GM06990 (cell line): ENCODE data around the gene PNPLA7.

Experiments
- DNase-seq: peaks from one replicate; pipeline ENCODE4 v3.0.0-alpha.2; 2011; ENCODE audit not compliant: insufficient read length; ENCODE audit errors: extremely low read depth
- H3K27me3 ChIP-seq: replicated peaks from 2 replicates; pipeline ENCODE4 v1.6.0; 2011; ENCODE audit warnings: low read length; ENCODE audit not compliant: control insufficient read depth, insufficient read depth
- H3K36me3 ChIP-seq: 2 replicates; pipeline ENCODE4 v1.5.1; 2011; ENCODE audit warnings: low read length; ENCODE audit not compliant: control insufficient read depth, insufficient read depth
- H3K4me3 ChIP-seq: replicated peaks from 2 replicates; pipeline ENCODE4 v1.5.1; 2011; ENCODE audit warnings: low read depth, mild to moderate bottlenecking, control low read depth, low read length
- CTCF ChIP-seq: IDR thresholded peaks from 2 replicates; pipeline ENCODE4 v1.5.1; 2011; ENCODE audit warnings: low read length, control low read depth, mild to moderate bottlenecking, inconsistent platforms; ENCODE audit not compliant: insufficient read depth, poor library complexity, severe bottlenecking

The PNPLA7 gene

DNA sequence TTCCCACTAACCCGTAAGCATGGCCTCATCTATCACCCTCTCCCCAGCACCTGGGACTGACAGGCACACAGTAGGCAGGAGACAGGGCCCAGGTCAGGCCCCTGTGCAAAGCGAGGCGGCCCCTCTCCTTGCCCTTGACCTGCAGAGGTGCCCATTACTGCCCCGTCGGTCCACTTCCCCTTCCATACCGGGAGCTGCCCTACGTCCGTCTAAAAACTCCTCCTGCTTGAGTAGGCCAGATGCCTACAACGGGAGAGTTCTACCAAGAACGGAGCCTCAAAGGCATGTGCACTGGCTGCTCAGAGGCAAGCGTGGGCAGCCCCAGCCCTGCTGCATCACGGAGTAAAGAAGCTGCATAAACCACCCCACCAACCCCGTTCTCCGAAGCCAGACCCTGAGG, 33.1 kb upstream of the PNPLA7 start:
- H3K27me3 ChIP-seq: no peaks in the 10 kb centered on the region
- peaks cover 25% of the 10 kb centered on the region for H3K36me3 ChIP-seq
- no peak overlapping the region for H3K4me3 ChIP-seq
- TF ChIP-seq CTCF: no peak
- DNase-seq: no peak

GRCh38 chr9:137582286-137582860, 32.2 kb upstream of the PNPLA7 start:
- Histone ChIP-seq H3K36me3 (peaks cover 20% of the 10 kb centered on the region), H3K4me3 (no peak overlapping the region)

DNA sequence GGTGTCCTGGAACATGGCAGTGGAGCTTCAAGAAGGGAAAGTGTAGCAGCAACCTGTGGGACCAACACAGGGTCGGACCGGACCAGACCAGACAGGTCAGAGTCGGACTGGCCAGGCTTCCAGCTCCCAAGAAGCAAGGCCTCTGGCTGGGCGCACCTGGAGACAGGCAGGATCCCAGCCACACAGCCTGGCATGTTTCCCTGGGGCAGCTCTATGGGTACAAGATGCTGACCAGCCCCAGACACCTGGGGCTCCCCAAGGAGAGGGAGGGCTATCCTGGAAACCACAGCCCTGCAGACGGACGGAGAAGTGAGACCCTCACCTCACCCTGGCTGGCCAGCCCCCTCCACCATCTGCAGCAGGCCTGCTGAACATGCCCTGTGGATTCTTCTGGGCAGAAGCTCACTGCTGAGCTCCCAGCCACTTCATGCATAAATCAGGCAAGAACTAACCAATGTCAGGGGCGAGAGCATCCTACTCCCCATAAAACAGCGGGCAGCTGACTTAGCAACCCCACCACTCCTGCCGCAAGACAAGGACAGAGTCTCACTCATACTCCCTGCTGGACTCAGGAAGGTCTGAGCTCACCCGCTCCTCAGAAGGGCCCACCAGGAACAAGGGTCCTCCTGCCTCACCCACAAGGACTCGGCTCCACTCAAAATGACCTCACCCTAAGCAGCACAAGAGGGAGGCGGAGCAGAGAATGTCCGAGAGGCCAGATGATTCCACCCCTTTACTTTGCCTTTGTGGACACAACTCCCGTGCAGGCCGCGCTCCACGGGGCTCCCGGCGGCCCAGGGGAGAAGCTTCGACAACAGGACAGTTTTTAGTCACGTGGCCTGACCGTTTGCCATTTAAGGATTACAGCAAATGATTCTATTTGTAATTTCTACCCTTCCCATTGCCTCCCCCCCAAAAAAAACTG, 31.4 kb upstream of the PNPLA7 start:
- no peak for TF ChIP-seq CTCF
- peaks cover 17% of the 10 kb centered on the region for H3K36me3 ChIP-seq
- H3K27me3 ChIP-seq: no peaks in the 10 kb centered on the region
- H3K4me3 ChIP-seq: no peak overlapping the region
- no peak for DNase-seq

More at GRCh38 chr9:137582286-137582860, 32.2 kb upstream of the PNPLA7 start:
- no peak for DNase-seq
- no peaks in the 10 kb centered on the region for H3K27me3 ChIP-seq
- peak; percentile 9 for TF ChIP-seq CTCF

GRCh38 chr9:137580954-137581322, 30.7 kb upstream of the PNPLA7 start:
- H3K27me3 ChIP-seq: no peaks in the 10 kb centered on the region
- H3K36me3 ChIP-seq: peaks cover 17% of the 10 kb centered on the region
- no peak overlapping the region for H3K4me3 ChIP-seq
- no peak for DNase-seq
- no peak for TF ChIP-seq CTCF

GRCh38 chr9:137580209-137580953, 30.2 kb upstream of the PNPLA7 start:
- DNase-seq: no peak
- Histone ChIP-seq H3K27me3 (no peaks in the 10 kb centered on the region), H3K4me3 (no peak overlapping the region), H3K36me3 (peaks cover 14% of the 10 kb centered on the region)
- TF ChIP-seq CTCF: no peak
